Endothelial cell of umbilical vein (primary cell): Measurements from ENCODE around the gene SGPL1. TPM values are rescaled to one million over a fixed set of nuclear protein-coding genes. Genes with fewer than 3 reads are reported as not detected.

Experiments
- BruUV-seq: library from RNA; stranded (reverse); fragments of 400-500 nt; replicated peaks from 2 replicates; lab custom pipeline; 2021; lab: Mats Ljungman, UMichigan
- CTCF ChIA-PET: fragments of 300-600, 350-600 bp; sonication (Branson Sonifier 250); formaldehyde crosslinking; loops from one replicate; lab custom pipeline; 2021; ENCODE audit warnings: antibody characterized with exemption, inconsistent platforms; lab: Charles Lee
- POLR2A ChIA-PET: fragments of 300-600, 350-600 bp; sonication (Branson Sonifier 250); formaldehyde crosslinking; loops from one replicate; lab custom pipeline; 2021; ENCODE audit warnings: antibody characterized with exemption, inconsistent platforms; lab: Charles Lee
- DNase-seq: peaks from one replicate; pipeline ENCODE4 v3.0.0-alpha.2; 2011; ENCODE audit warnings: low read depth, low spot score
- FAIRE-seq: peaks from 2 replicates; lab custom pipeline; 2011; peaks lifted over from hg19 to GRCh38; lab: Jason Lieb, UNC
- H2AFZ ChIP-seq: 2 replicates; pipeline ENCODE4 v1.6.0; 2012; ENCODE audit warnings: low read depth, low read length, control low read depth, inconsistent platforms
- H3K27ac ChIP-seq: 2 replicates; pipeline ENCODE4 v1.5.1; 2011; ENCODE audit warnings: low read depth, mild to moderate bottlenecking, control low read depth, low read length, moderate library complexity; ENCODE audit not compliant: insufficient read depth
- H3K27me3 ChIP-seq, 2 experiments: 2 replicates each; pipeline versions ENCODE4 v1.6.0 to v1.6.1; 2011; ENCODE audit warnings: low read length in 2 of 2, mixed read lengths in 1 of 2; ENCODE audit not compliant: control insufficient read depth in 2 of 2, insufficient read depth in 2 of 2
- H3K36me3 ChIP-seq, 2 experiments: 2 replicates in 1 of 2; 3 replicates in 1 of 2; pipeline ENCODE4 v1.5.1; 2011; ENCODE audit warnings: low read length in 2 of 2, mild to moderate bottlenecking in 1 of 2, moderate library complexity in 1 of 2; ENCODE audit not compliant: control insufficient read depth in 2 of 2, insufficient read depth in 2 of 2; ENCODE audit errors: extremely low read depth in 1 of 2
- H3K4me1 ChIP-seq: 3 replicates; pipeline ENCODE4 v1.5.1; 2011; ENCODE audit warnings: mild to moderate bottlenecking, low read length; ENCODE audit not compliant: control insufficient read depth, insufficient read depth; ENCODE audit errors: extremely low read depth
- H3K4me2 ChIP-seq: 2 replicates; pipeline ENCODE4 v1.6.1; 2011; ENCODE audit warnings: low read length, control low read depth, mixed read lengths; ENCODE audit not compliant: insufficient read depth
- H3K4me3 ChIP-seq, 3 experiments: fragments of 200-600 bp in 1 of 3; sonication (generic), shearing (Covaris generic) in 1 of 3; replicated peaks in 1 of 3; 2 replicates each; pipeline ENCODE4 v1.5.1; 2011 to 2016; ENCODE audit warnings: control low read depth in 3 of 3, low read length in 3 of 3, mild to moderate bottlenecking in 2 of 3, inconsistent platforms in 1 of 3, low read depth in 1 of 3, moderate library complexity in 1 of 3; ENCODE audit not compliant: insufficient read depth in 1 of 3
- H3K79me2 ChIP-seq: 2 replicates; pipeline ENCODE4 v1.6.0; 2012; ENCODE audit warnings: low read length, inconsistent platforms; ENCODE audit not compliant: control insufficient read depth, insufficient read depth
- H3K9ac ChIP-seq: replicated peaks from 2 replicates; pipeline ENCODE3; 2011; ENCODE audit warnings: low read length, control low read depth; ENCODE audit not compliant: insufficient read depth; ENCODE audit errors: extremely low read depth
- H3K9me1 ChIP-seq: replicated peaks from 3 replicates; pipeline ENCODE4 v1.6.0; 2011; ENCODE audit warnings: mild to moderate bottlenecking, low read length; ENCODE audit not compliant: control insufficient read depth, insufficient read depth; ENCODE audit errors: extremely low read depth
- H3K9me3 ChIP-seq: replicated peaks from 2 replicates; pipeline ENCODE4 v1.5.1; 2012; ENCODE audit warnings: low read length, inconsistent platforms; ENCODE audit not compliant: control insufficient read depth, insufficient read depth
- H4K20me1 ChIP-seq: replicated peaks from 2 replicates; pipeline ENCODE3; 2011; ENCODE audit warnings: mild to moderate bottlenecking, low read length; ENCODE audit not compliant: control insufficient read depth, insufficient read depth; ENCODE audit errors: extremely low read depth
- CTCF ChIP-seq, 2 donors: IDR thresholded peaks; 1 replicate in 1 of 2; 2 replicates in 1 of 2; pipeline ENCODE4 v1.5.1; 2011; ENCODE audit warnings: low read length in 2 of 2, mild to moderate bottlenecking in 2 of 2, moderate library complexity in 2 of 2, control low read depth in 1 of 2, inconsistent platforms in 1 of 2, low read depth in 1 of 2; ENCODE audit not compliant: insufficient read depth in 1 of 2; ENCODE audit errors: extremely low read depth in 1 of 2
- EZH2 ChIP-seq: IDR thresholded peaks from 2 replicates; pipeline ENCODE4 v1.6.1; 2012; ENCODE audit warnings: borderline replicate concordance, low read depth, mild to moderate bottlenecking, moderate library complexity, low read length, inconsistent platforms; ENCODE audit not compliant: severe bottlenecking
- FOS ChIP-seq: IDR thresholded peaks from 2 replicates; pipeline ENCODE4 v1.6.1; 2011; ENCODE audit warnings: mild to moderate bottlenecking, low read length, moderate library complexity, borderline replicate concordance; ENCODE audit not compliant: insufficient read depth
- GATA2 ChIP-seq: IDR thresholded peaks from 2 replicates; pipeline ENCODE4 v1.7.0; 2011; ENCODE audit warnings: low read depth, mild to moderate bottlenecking, moderate library complexity, mixed read lengths, low read length; ENCODE audit not compliant: insufficient read length, insufficient read depth
- JUN ChIP-seq: IDR thresholded peaks from 2 replicates; pipeline ENCODE4 v1.6.1; 2011; ENCODE audit warnings: borderline replicate concordance, low read depth; ENCODE audit not compliant: insufficient read length, insufficient read depth
- MAX ChIP-seq: IDR thresholded peaks from 2 replicates; pipeline ENCODE4 v1.6.1; 2011; ENCODE audit not compliant: insufficient read depth, insufficient read length
- MYC ChIP-seq: IDR thresholded peaks from one replicate; pipeline ENCODE4 v1.6.1; 2011; ENCODE audit warnings: mild to moderate bottlenecking, low read depth, low read length
- POLR2A ChIP-seq: IDR thresholded peaks from 2 replicates; pipeline ENCODE4 v1.6.1; 2012; ENCODE audit warnings: low read depth, mild to moderate bottlenecking, control low read depth, low read length
- POLR2AphosphoS5 ChIP-seq: IDR thresholded peaks from 2 replicates; pipeline ENCODE4 v1.6.1; 2012; ENCODE audit warnings: low read depth, mild to moderate bottlenecking, control low read depth, low read length, moderate library complexity; ENCODE audit not compliant: insufficient read depth
- dilution Hi-C: fragments of 300-500 bp; cut with MboI; formaldehyde crosslinking; loops from one replicate; pipeline ENCODE4 v1.15.0; 2019; ENCODE audit warnings: low sequenced_read_pairs; ENCODE audit not compliant: extremely low pct_ligation_motif_present
- intact Hi-C: fragments of 100-400 bp; cut with micrococcal nuclease; formaldehyde crosslinking; loops from one replicate; pipeline ENCODE4 v1.10.0; 2022
- polyA plus RNA-seq, 4 experiments: library from polyadenylated mRNA; depleted of rRNA in 3 of 4; stranded (reverse) in 3 of 4; unstranded in 1 of 4; fragments of >200 nt; gene quantifications; 2 replicates each; pipeline versions ENCODE4 v1.2.1 to v1.2.3, GENCODE V29; 2011 to 2012; ENCODE audit warnings: missing spikeins in 1 of 4
- total RNA-seq: library from RNA; stranded (reverse); gene quantifications from 2 replicates; pipeline ENCODE4 v1.2.3, GENCODE V29; 2021

The SGPL1 gene
- total and polyA plus RNA-seq, 2 donors (not counting 3 experiments of a cell fraction or from before 2014, with no cell fraction given): 11.4 to 25.2 TPM

GRCh38 chr10:70898687-70899086 is 82.9 kb downstream of the SGPL1 start:
- Histone ChIP-seq H3K9me3 (no peaks in the 10 kb centered on the region), H3K4me3 (no peak overlapping the region), H3K4me1 (no peaks in the 10 kb centered on the region), H3K9ac (no peak overlapping the region), H3K79me2 (no peaks in the 10 kb centered on the region), H3K4me2 (no peak overlapping the region), H3K9me1 (no peaks in the 10 kb centered on the region), H3K36me3 (no peaks in the 10 kb centered on the region), H3K27me3 (peaks cover 4 to 10% of the 10 kb centered on the region in 2 experiments), H3K27ac (no peak overlapping the region), H2AFZ (no peak overlapping the region), H4K20me1 (no peaks in the 10 kb centered on the region)
- TF ChIP-seq MYC (no peak), POLR2AphosphoS5 (no peak), FOS (no peak), EZH2 (no peak), JUN (no peak), GATA2 (no peak), MAX (no peak), CTCF (IDR thresholded peaks at IDR 0.05; ENCODE audit: extremely low read depth in 1 of 2, insufficient read depth in 1 of 2, low read depth in 1 of 2, low read length in 2 of 2) (no peak), POLR2A (no peak)
- intact Hi-C loops: no loop called here
- ChIA-PET CTCF (no interaction called here), POLR2A (no interaction called here)
- no peak for FAIRE-seq
- no peak for DNase-seq
- dilution Hi-C loops: no loop called here
- BruUV-seq: no TSS peak
